ENCODE data around the gene GET3. TPM values are rescaled to one million over a fixed set of nuclear protein-coding genes. Genes with fewer than 3 reads are reported as not detected.

The GET3 gene
- total RNA-seq, 1 donor from 2014 or later = 59.9 TPM

DNA sequence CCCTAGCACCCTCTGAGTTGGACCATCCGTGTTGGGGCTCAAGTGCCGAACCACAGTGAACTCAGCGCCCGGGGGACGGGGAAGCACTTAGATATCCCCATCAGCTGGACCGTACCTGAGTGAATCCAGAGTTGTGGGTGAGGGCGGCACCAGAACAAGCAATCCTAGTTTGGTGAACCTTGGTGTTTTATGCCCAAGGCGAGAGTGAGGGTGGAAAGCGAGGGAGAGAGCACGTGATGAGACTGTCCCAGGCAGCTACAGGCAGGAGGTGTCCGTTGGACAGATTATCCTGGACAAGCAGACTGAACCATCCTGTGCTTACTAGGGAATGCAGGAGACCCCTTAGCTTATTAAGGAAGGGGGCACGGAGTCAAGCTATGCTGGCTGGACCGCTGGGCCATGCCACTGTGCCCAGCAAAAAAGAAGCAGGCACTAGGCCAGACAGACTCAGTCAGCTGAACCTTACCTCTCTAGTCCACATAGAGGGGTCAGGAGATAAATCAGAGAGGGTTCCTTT lies 596 bp downstream of the GET3 start:
- H3K4me3 ChIP-seq = peak overlapping the region; percentile 73 to 81
- H3K9me3 ChIP-seq = no peaks in the 10 kb centered on the region
- H3K36me3 ChIP-seq = peaks cover 0 to 14% of the 10 kb centered on the region in 2 donors
- TF ChIP-seq, protein P1, sequence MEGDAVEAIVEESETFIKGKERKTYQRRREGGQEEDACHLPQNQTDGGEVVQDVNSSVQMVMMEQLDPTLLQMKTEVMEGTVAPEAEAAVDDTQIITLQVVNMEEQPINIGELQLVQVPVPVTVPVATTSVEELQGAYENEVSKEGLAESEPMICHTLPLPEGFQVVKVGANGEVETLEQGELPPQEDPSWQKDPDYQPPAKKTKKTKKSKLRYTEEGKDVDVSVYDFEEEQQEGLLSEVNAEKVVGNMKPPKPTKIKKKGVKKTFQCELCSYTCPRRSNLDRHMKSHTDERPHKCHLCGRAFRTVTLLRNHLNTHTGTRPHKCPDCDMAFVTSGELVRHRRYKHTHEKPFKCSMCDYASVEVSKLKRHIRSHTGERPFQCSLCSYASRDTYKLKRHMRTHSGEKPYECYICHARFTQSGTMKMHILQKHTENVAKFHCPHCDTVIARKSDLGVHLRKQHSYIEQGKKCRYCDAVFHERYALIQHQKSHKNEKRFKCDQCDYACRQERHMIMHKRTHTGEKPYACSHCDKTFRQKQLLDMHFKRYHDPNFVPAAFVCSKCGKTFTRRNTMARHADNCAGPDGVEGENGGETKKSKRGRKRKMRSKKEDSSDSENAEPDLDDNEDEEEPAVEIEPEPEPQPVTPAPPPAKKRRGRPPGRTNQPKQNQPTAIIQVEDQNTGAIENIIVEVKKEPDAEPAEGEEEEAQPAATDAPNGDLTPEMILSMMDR (IDR thresholded peaks at IDR 0.05) = no peak
- TF ChIP-seq POLR2AphosphoS5 (IDR thresholded peaks at IDR 0.05; ENCODE audit: insufficient read depth in 1 of 2, low read depth in 1 of 2) (no peak), POLR2A (IDR thresholded peaks at IDR 0.05) (no peak)
- DNase-seq (ENCODE audit: extremely low spot score in 2 of 2) = no peak
- peaks cover 37% of the 10 kb centered on the region for H3K4me1 ChIP-seq
- peak overlapping the region; percentile 90 for H3K27ac ChIP-seq
- intact Hi-C loops (cut with DNase I) = no loop called here
- no peaks in the 10 kb centered on the region for H3K27me3 ChIP-seq

DNA sequence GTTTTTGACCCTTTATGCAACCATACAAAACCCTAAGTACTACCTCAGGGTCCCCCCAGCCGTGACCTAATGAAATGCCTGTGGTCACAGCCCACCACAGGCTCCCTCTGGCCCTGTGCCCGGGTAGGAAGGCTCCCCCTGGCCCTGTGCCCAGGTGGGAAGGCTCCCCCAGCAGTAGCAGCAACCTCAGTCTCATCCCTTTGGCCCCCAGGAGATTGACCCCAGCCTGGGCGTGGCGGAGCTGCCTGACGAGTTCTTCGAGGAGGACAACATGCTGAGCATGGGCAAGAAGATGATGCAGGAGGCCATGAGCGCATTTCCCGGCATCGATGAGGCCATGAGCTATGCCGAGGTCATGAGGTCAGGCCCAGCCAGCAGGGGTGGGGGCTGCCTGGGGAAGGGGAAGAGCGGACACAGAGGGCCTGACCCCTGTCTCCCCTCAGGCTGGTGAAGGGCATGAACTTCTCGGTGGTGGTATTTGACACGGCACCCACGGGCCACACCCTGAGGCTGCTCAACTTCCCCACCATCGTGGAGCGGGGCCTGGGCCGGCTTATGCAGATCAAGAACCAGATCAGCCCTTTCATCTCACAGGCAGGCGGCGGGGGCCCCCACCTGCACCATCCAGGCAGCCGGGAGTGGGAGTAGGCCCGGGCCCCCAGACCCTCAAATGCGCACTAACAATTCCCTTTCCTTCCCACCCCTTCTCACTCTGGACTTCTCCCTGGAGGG lies 8.0 kb downstream of the GET3 start:
- intact Hi-C loops (cut with DNase I) = no loop called here
- TF ChIP-seq POLR2A (IDR thresholded peaks at IDR 0.05) (no peak), POLR2AphosphoS5 (IDR thresholded peaks at IDR 0.05; ENCODE audit: insufficient read depth in 1 of 2, low read depth in 1 of 2) (no peak)
- TF ChIP-seq, protein P1 (IDR thresholded peaks at IDR 0.05) = no peak
- H3K27ac ChIP-seq = no peak overlapping the region
- DNase-seq (ENCODE audit: extremely low spot score in 2 of 2) = no peak
- H3K9me3 ChIP-seq = no peaks in the 10 kb centered on the region
- H3K4me1 ChIP-seq = peaks cover 15% of the 10 kb centered on the region
- peaks cover 0 to 30% of the 10 kb centered on the region in 2 donors for H3K36me3 ChIP-seq
- H3K27me3 ChIP-seq = no peaks in the 10 kb centered on the region
- H3K4me3 ChIP-seq = no peak overlapping the region

DNA sequence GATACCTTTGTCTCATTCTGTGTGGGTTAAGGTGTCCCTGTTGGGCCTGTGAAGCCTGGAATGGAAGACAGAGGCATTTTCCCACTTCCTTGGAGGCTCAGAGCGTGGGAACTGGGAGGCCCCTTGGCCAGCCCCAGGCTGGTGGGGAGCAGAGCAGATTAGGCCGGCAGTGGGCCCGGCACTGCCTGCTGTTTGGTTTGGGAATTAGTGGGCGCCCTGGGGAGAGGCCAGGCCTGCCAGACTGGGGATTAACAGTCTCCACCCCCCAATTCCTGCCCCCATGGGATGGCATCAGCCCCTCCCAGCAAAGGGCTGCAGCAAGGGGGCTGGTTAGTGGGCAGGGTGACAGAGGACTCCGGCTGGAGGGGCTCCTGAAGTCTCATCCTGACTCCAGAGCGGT lies 11.2 kb downstream of the GET3 start:
- TF ChIP-seq POLR2AphosphoS5 (IDR thresholded peaks at IDR 0.05; ENCODE audit: insufficient read depth in 1 of 2, low read depth in 1 of 2) (no peak), POLR2A (IDR thresholded peaks at IDR 0.05) (no peak)
- TF ChIP-seq, protein P1 (IDR thresholded peaks at IDR 0.05) = no peak
- Histone ChIP-seq H3K27me3 (no peaks in the 10 kb centered on the region), H3K9me3 (no peaks in the 10 kb centered on the region), H3K4me1 (peaks cover 19% of the 10 kb centered on the region), H3K36me3 (peaks cover 0 to 30% of the 10 kb centered on the region in 2 donors), H3K27ac (no peak overlapping the region), H3K4me3 (no peak overlapping the region)
- intact Hi-C loops (cut with DNase I) = no loop called here
- no peak for DNase-seq (ENCODE audit: extremely low spot score in 2 of 2)

DNA sequence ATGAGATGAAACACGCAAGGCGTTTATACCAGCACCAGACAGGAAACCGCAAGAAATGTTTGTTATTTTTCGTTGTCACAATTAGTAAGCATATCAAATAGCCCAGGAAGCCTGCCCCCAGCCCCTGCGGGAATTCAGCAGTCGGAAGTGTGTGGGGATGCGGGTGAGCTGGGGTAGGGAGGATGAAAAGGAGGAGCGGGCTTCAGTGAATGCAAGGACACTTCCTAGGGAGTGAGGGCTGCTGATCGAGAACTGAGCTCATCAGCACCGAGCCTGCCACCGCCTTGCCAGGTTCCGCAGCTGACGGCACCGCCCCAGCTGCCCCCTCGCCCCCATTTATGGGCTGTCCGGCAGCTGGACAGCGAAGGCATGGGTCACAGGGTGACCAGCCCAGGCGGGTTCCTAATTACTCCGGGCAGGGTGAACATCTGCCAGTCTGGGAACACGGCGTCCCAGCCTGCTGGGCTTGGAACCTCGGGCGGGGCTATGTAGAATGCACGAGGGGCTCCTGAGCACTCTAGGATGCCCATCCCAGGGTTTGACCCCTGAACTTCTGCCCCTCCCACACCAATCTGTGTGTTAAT lies 12.7 kb downstream of the GET3 start:
- DNase-seq (ENCODE audit: extremely low spot score in 2 of 2) = no peak
- Histone ChIP-seq H3K4me1 (peaks cover 19% of the 10 kb centered on the region), H3K27ac (no peak overlapping the region), H3K27me3 (no peaks in the 10 kb centered on the region), H3K9me3 (no peaks in the 10 kb centered on the region), H3K4me3 (no peak overlapping the region), H3K36me3 (peaks cover 0 to 30% of the 10 kb centered on the region in 2 donors)
- intact Hi-C loops (cut with DNase I) = no loop called here
- TF ChIP-seq, protein P1 (IDR thresholded peaks at IDR 0.05) = no peak
- TF ChIP-seq POLR2A (IDR thresholded peaks at IDR 0.05) = no peak
- TF ChIP-seq POLR2AphosphoS5 (IDR thresholded peaks at IDR 0.05; ENCODE audit: insufficient read depth in 1 of 2, low read depth in 1 of 2) = no peak

- DNase-seq (ENCODE audit: extremely low spot score in 2 of 2) = no peak
- peaks cover 0 to 22% of the 10 kb centered on the region in 2 donors for H3K36me3 ChIP-seq
- H3K27ac ChIP-seq = no peak overlapping the region
- no peaks in the 10 kb centered on the region for H3K27me3 ChIP-seq
- intact Hi-C loops (cut with DNase I) = no loop called here
- TF ChIP-seq POLR2A (IDR thresholded peaks at IDR 0.05) = no peak
- TF ChIP-seq, protein P1 (IDR thresholded peaks at IDR 0.05) = no peak
- no peak for TF ChIP-seq POLR2AphosphoS5 (IDR thresholded peaks at IDR 0.05; ENCODE audit: insufficient read depth in 1 of 2, low read depth in 1 of 2)
- H3K4me3 ChIP-seq = no peak overlapping the region
- H3K9me3 ChIP-seq = no peaks in the 10 kb centered on the region
- peaks cover 19% of the 10 kb centered on the region for H3K4me1 ChIP-seq
Observed at GRCh38 chr19:12750851-12751250, 13.6 kb downstream of the GET3 start.
